ENCODE results near the gene ITIH2. TPM values are rescaled to one million over a fixed set of nuclear protein-coding genes. Genes with fewer than 3 reads are reported as not detected.
A peak's percentile ranks its signal among the peaks of the same experiment; 100 is the strongest.

The ITIH2 gene
- total and polyA plus RNA-seq, 2 of the 8 experiments (the other 6 are each of a cell fraction or from before 2014, with no cell fraction given) = not detected

- Histone ChIP-seq H2BK15ac (ENCODE audit: low read length) (no peak overlapping the region), H3K79me1 (ENCODE audit: low read depth, low read length) (peaks cover 2% of the 10 kb centered on the region; the same call in 1 of the 2 replicates), H4K91ac (replicated peaks; ENCODE audit: insufficient read length, low read length) (no peak overlapping the region), H3K23me2 (ENCODE audit: low read depth, low read length) (0 out of 2 replicates have a peak, but pooled peaks cover 9% of the 10 kb centered on the region), H3K4me1 (replicated peaks in 1 of 4; ENCODE audit: control insufficient read depth in 3 of 4, insufficient read depth in 4 of 4, low read length in 3 of 4) (peaks cover 0 to 5% (median 1%) of the 10 kb centered on the region in 4 experiments; a peak in 4 of 7 replicates), H3K14ac (ENCODE audit: insufficient read length) (no peak overlapping the region), H3K4me3 (ENCODE audit: extremely low read depth in 1 of 4, insufficient read depth in 2 of 4, low read depth in 3 of 4, low read length in 4 of 4) (peak overlapping the region in 2 of 4 experiments; percentile 77 to 86; a peak in 3 of 8 replicates), H3K18ac (ENCODE audit: extremely low read depth, low read length) (no peak overlapping the region), H2BK12ac (ENCODE audit: low read depth, low read length) (no peak overlapping the region), H2AK5ac (ENCODE audit: low read depth, low read length) (no peak overlapping the region), H4K20me1 (replicated peaks in 1 of 2; ENCODE audit: control insufficient read depth in 1 of 2, insufficient read depth in 2 of 2, low read length in 2 of 2) (peaks cover 7 to 9% of the 10 kb centered on the region in 2 experiments), H4K5ac (ENCODE audit: insufficient read length, low read depth, low read length) (no peak overlapping the region), H3K4ac (replicated peaks; ENCODE audit: insufficient read length, low read depth, low read length) (no peak overlapping the region), H3K9ac (replicated peaks in 1 of 4; ENCODE audit: extremely low read depth in 1 of 4, low read depth in 3 of 4, low read length in 3 of 4) (no peak overlapping the region; a peak in 1 of 7 replicates), H2AFZ (ENCODE audit: low read length) (no peak overlapping the region), H3K23ac (ENCODE audit: insufficient read length) (no peak overlapping the region), H4K8ac (ENCODE audit: extremely low read depth, insufficient read depth, low read length) (no peak overlapping the region), H3K9me3 (ENCODE audit: insufficient read depth in 2 of 2, low read depth in 1 of 2, low read length in 1 of 2) (no peaks in the 10 kb centered on the region), H2BK120ac (replicated peaks; ENCODE audit: low read depth, low read length) (no peak overlapping the region), H3K36me3 (ENCODE audit: control insufficient read depth in 2 of 4, insufficient read depth in 4 of 4, low read length in 3 of 4) (peaks cover 0 to 6% (median 0%) of the 10 kb centered on the region in 4 experiments; a peak in 1 of 8 replicates), H3K79me2 (ENCODE audit: control insufficient read depth in 1 of 2, insufficient read depth in 2 of 2, low read length in 2 of 2) (peaks cover 24 to 88% of the 10 kb centered on the region in 2 experiments), H2BK20ac (ENCODE audit: low read length) (no peak overlapping the region), H3K27me3 (replicated peaks in 1 of 4; ENCODE audit: control insufficient read depth in 3 of 4, extremely low read depth in 1 of 4, insufficient read depth in 3 of 4, low read length in 3 of 4) (no peaks in the 10 kb centered on the region), H3K56ac (replicated peaks; ENCODE audit: insufficient read length, low read depth, low read length) (no peak overlapping the region), H3K4me2 (ENCODE audit: insufficient read depth in 1 of 2, low read depth in 2 of 2, low read length in 2 of 2) (peak overlapping the region; percentile 68 to 86; a peak in 3 of 4 replicates), H2BK5ac (ENCODE audit: low read depth, low read length) (no peak overlapping the region), H3K27ac (ENCODE audit: low read depth, low read length) (no peak overlapping the region)
- DNase-seq (ENCODE audit: low read depth in 1 of 2, low spot score in 2 of 2) = no peak
- CTCF ChIA-PET (ENCODE audit: partially characterized antibody) = no interaction called here
- FAIRE-seq = no peak
- WGBS, 2 experiments (ENCODE audit: extremely low coverage in 1 of 2, insufficient coverage in 1 of 2, insufficient read length in 1 of 2, insufficient replicate concordance in 2 of 2, low coverage in 1 of 2, low lambda C conversion rate in 2 of 2, missing lambda C conversion rate in 1 of 2) = 98% methylated on average over 3 of the region's 3 CpGs; no CpG with 5 or more reads in 1 of the 2 experiments
- POLR2A ChIA-PET (ENCODE audit: partially characterized antibody) = no interaction called here
- TF ChIP-seq CHD1 (IDR thresholded peaks at IDR 0.05; ENCODE audit: low read depth, low read length) = no peak
- TF ChIP-seq ATF3 (IDR thresholded peaks at IDR 0.05; ENCODE audit: insufficient read depth, low read depth, low read length) = no peak
- no peak for TF ChIP-seq CEBPB (IDR thresholded peaks at IDR 0.05; ENCODE audit: low read depth, low read length)
- no peak for TF ChIP-seq KDM1A (IDR thresholded peaks at IDR 0.05; ENCODE audit: borderline replicate concordance, low read length)
Observed at GRCh38 chr10:7786430-7786829, 83.3 kb downstream of the ITIH2 start.

Data from H1 (cell line).